B cell (primary cell): ENCODE measurements around the gene KBTBD6. TPM values are rescaled to one million over a fixed set of nuclear protein-coding genes. Genes with fewer than 3 reads are reported as not detected.

ENCODE experiments used
- ATAC-seq: fragments of 200-7000 bp; cut with Tn5 transposase; one replicate; pipeline ENCODE4 v1.10.0; 2021; ENCODE audit warnings: low read depth, mild to moderate bottlenecking, moderate number of reproducible peaks, moderate library complexity
- CTCF ChIA-PET: fragments of 350-600 bp; sonication (Branson Sonifier 250); formaldehyde crosslinking; loops from one replicate; lab custom pipeline; 2021; ENCODE audit warnings: antibody characterized with exemption, inconsistent platforms; lab: Charles Lee
- POLR2A ChIA-PET: fragments of 350-600 bp; sonication (Branson Sonifier 250); formaldehyde crosslinking; loops from one replicate; lab custom pipeline; 2021; ENCODE audit warnings: antibody characterized with exemption; lab: Charles Lee
- DNase-seq: peaks from one replicate; pipeline ENCODE4 v3.0.0; 2013
- H2AFZ ChIP-seq: 2 replicates; pipeline ENCODE4 v1.6.1; 2012; ENCODE audit warnings: mild to moderate bottlenecking, low read depth, low read length; ENCODE audit not compliant: insufficient read depth, poor library complexity, severe bottlenecking
- H3K27ac ChIP-seq, 2 donors: 1 replicate in 1 of 2; 2 replicates in 1 of 2; pipeline ENCODE4 v1.5.1; 2012 to 2013; ENCODE audit warnings: low read length in 2 of 2, mild to moderate bottlenecking in 2 of 2, moderate library complexity in 1 of 2
- H3K27me3 ChIP-seq, 4 experiments: fragments of 200-600 bp in 1 of 4; sonication (generic) in 1 of 4; replicated peaks in 1 of 4; 1 replicate in 2 of 4; 2 replicates in 2 of 4; pipeline versions ENCODE4 v1.6.1 to v1.7.0; 2013 to 2016; ENCODE audit warnings: low read length in 3 of 4, mild to moderate bottlenecking in 2 of 4, mixed read lengths in 1 of 4, moderate library complexity in 1 of 4; ENCODE audit not compliant: insufficient read depth in 4 of 4, control insufficient read depth in 3 of 4; ENCODE audit errors: control extremely low read depth in 1 of 4
- H3K36me3 ChIP-seq, 2 experiments: replicated peaks in 1 of 2; 1 replicate in 1 of 2; 2 replicates in 1 of 2; pipeline versions ENCODE4 v1.6.1 to v1.7.1; 2013; ENCODE audit warnings: low read length in 1 of 2; ENCODE audit not compliant: insufficient read depth in 2 of 2, control insufficient read depth in 1 of 2; ENCODE audit errors: control extremely low read depth in 1 of 2, extremely low read depth in 1 of 2
- H3K4me1 ChIP-seq, 2 donors: fragments of 200-600 bp in 1 of 2; sonication (generic) in 1 of 2; 1 replicate in 1 of 2; 2 replicates in 1 of 2; pipeline versions ENCODE4 v1.5.1 to v1.6.1; 2013 to 2017; ENCODE audit warnings: low read length in 2 of 2; ENCODE audit not compliant: control insufficient read depth in 2 of 2, insufficient read depth in 2 of 2
- H3K4me2 ChIP-seq: replicated peaks from 2 replicates; pipeline ENCODE3; 2012; ENCODE audit warnings: mild to moderate bottlenecking, low read depth, low read length; ENCODE audit not compliant: poor library complexity, severe bottlenecking
- H3K4me3 ChIP-seq, 5 experiments: fragments of 200-600 bp in 1 of 5; sonication (generic) in 1 of 5; 1 replicate in 3 of 5; 2 replicates in 2 of 5; pipeline versions ENCODE4 v1.5.1 to v1.7.0; 2011 to 2016; ENCODE audit warnings: low read length in 4 of 5, mild to moderate bottlenecking in 4 of 5, low read depth in 2 of 5, control low read depth in 1 of 5, moderate library complexity in 1 of 5; ENCODE audit not compliant: insufficient read depth in 1 of 5; ENCODE audit errors: control extremely low read depth in 1 of 5, extremely low read depth in 1 of 5
- H3K79me2 ChIP-seq: fragments of 200-600 bp; sonication (generic); one replicate; pipeline ENCODE4 v1.6.0; 2016; ENCODE audit warnings: low read length; ENCODE audit not compliant: control insufficient read depth, insufficient read depth
- H3K9ac ChIP-seq: fragments of 200-600 bp; sonication (generic); 2 replicates; pipeline ENCODE4 v1.6.1; 2017; ENCODE audit warnings: mild to moderate bottlenecking, low read length, moderate library complexity
- H3K9me3 ChIP-seq, 3 donors: one replicate each; pipeline versions ENCODE4 v1.6.1 to v1.7.1; 2013; ENCODE audit warnings: low read length in 2 of 3; ENCODE audit not compliant: control insufficient read depth in 2 of 3, insufficient read depth in 1 of 3; ENCODE audit errors: control extremely low read depth in 1 of 3
- H4K20me1 ChIP-seq: 2 replicates; pipeline ENCODE4 v1.6.0; 2012; ENCODE audit warnings: mild to moderate bottlenecking, low read length; ENCODE audit not compliant: insufficient read depth, control insufficient read depth, poor library complexity, severe bottlenecking
- H3K27ac Mint-ChIP-seq: one replicate; pipeline ENCODE4 v1.8.0; 2021; ENCODE audit warnings: mixed read lengths
- H3K27me3 Mint-ChIP-seq: one replicate; pipeline ENCODE4 v1.8.0; 2021; ENCODE audit warnings: mixed read lengths
- H3K4me1 Mint-ChIP-seq: one replicate; pipeline ENCODE4 v1.8.0; 2021; ENCODE audit warnings: mixed read lengths
- H3K4me3 Mint-ChIP-seq: one replicate; pipeline ENCODE4 v1.8.0; 2021; ENCODE audit warnings: mixed read lengths
- H3K9me3 Mint-ChIP-seq: one replicate; pipeline ENCODE4 v1.8.0; 2022; ENCODE audit warnings: mixed read lengths; ENCODE audit not compliant: insufficient read depth
- EZH2 ChIP-seq: IDR thresholded peaks from 2 replicates; pipeline ENCODE4 v1.6.1; 2012; ENCODE audit warnings: borderline replicate concordance, low read depth, mild to moderate bottlenecking, moderate library complexity, low read length; ENCODE audit not compliant: insufficient read depth, poor library complexity, severe bottlenecking
- WGBS: methylation state at CpG from one replicate; pipeline ENCODE4 v1.1.5; 2013; ENCODE audit warnings: missing lambda C conversion rate; ENCODE audit not compliant: insufficient coverage; 5-methylcytosine and 5-hydroxymethylcytosine counted together
- intact Hi-C: fragments of 100-400 bp; cut with micrococcal nuclease; formaldehyde crosslinking; loops from one replicate; pipeline ENCODE4 v1.10.0; 2022
- polyA plus RNA-seq: library from polyadenylated mRNA; depleted of rRNA; stranded (reverse); fragments of >200 nt; gene quantifications from 2 replicates; pipeline ENCODE4 v1.2.3, GENCODE V29; 2012
- total RNA-seq, 2 donors: library from RNA; stranded (reverse); fragments of 120-200 nt in 1 of 2; gene quantifications; 1 replicate in 1 of 2; 2 replicates in 1 of 2; pipeline versions ENCODE4 v1.2.3 to v1.2.4, GENCODE V29; 2013 to 2022
- TF ChIP-seq, protein P1 (sequence below): fragments of 200-600 bp; IDR thresholded peaks from one replicate; pipeline ENCODE4 v1.8.0; 2022; ENCODE audit warnings: antibody characterized with exemption, mild to moderate bottlenecking

KBTBD6 gene
- total and polyA plus RNA-seq, 2 donors (not counting 1 experiment from before 2014, with no cell fraction given) = 0.63 to 8.5 TPM

- Histone ChIP-seq H3K4me3 (no peak overlapping the region), H3K36me3 (no peaks in the 10 kb centered on the region), H3K9me3 (no peaks in the 10 kb centered on the region), H3K27me3 (no peaks in the 10 kb centered on the region), H3K4me1 (no peaks in the 10 kb centered on the region), H3K9ac (no peak overlapping the region), H3K79me2 (no peaks in the 10 kb centered on the region), H3K4me2 (no peak overlapping the region), H2AFZ (no peak overlapping the region), H4K20me1 (no peaks in the 10 kb centered on the region), H3K27ac (no peak overlapping the region)
- intact Hi-C loops = no loop called here
- Mint-ChIP-seq H3K27me3 (no peaks in the 10 kb centered on the region), H3K4me3 (no peak overlapping the region), H3K27ac (no peak overlapping the region), H3K4me1 (no peaks in the 10 kb centered on the region), H3K9me3 (no peaks in the 10 kb centered on the region)
- 100% methylated on average over 1 of the region's 2 CpGs for WGBS
- no peak for DNase-seq
- ATAC-seq = no peak
- TF ChIP-seq EZH2 = no peak
- TF ChIP-seq, protein P1, sequence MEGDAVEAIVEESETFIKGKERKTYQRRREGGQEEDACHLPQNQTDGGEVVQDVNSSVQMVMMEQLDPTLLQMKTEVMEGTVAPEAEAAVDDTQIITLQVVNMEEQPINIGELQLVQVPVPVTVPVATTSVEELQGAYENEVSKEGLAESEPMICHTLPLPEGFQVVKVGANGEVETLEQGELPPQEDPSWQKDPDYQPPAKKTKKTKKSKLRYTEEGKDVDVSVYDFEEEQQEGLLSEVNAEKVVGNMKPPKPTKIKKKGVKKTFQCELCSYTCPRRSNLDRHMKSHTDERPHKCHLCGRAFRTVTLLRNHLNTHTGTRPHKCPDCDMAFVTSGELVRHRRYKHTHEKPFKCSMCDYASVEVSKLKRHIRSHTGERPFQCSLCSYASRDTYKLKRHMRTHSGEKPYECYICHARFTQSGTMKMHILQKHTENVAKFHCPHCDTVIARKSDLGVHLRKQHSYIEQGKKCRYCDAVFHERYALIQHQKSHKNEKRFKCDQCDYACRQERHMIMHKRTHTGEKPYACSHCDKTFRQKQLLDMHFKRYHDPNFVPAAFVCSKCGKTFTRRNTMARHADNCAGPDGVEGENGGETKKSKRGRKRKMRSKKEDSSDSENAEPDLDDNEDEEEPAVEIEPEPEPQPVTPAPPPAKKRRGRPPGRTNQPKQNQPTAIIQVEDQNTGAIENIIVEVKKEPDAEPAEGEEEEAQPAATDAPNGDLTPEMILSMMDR = no peak
- ChIA-PET CTCF (no interaction called here), POLR2A (no interaction called here)
Observed at GRCh38 chr13:41122838-41123237, 9.8 kb downstream of the KBTBD6 start.

- no peaks in the 10 kb centered on the region for H3K27me3 ChIP-seq
- DNase-seq = no peak
- ChIA-PET POLR2A (no interaction called here), CTCF (no interaction called here)
- H3K4me3 Mint-ChIP-seq = no peak overlapping the region
- H3K9me3 Mint-ChIP-seq = no peaks in the 10 kb centered on the region
- H3K27me3 Mint-ChIP-seq = no peaks in the 10 kb centered on the region
- no peak overlapping the region for H3K27ac ChIP-seq
- no peaks in the 10 kb centered on the region for H3K9me3 ChIP-seq
- H3K36me3 ChIP-seq = no peaks in the 10 kb centered on the region
- ATAC-seq = no peak
- H3K4me2 ChIP-seq = no peak overlapping the region
- H3K79me2 ChIP-seq = no peaks in the 10 kb centered on the region
- no peaks in the 10 kb centered on the region for H4K20me1 ChIP-seq
- 97% methylated on average over 2 of the region's 4 CpGs for WGBS
- no peak overlapping the region for H3K27ac Mint-ChIP-seq
- no peak overlapping the region for H2AFZ ChIP-seq
- H3K4me1 Mint-ChIP-seq = no peaks in the 10 kb centered on the region
- intact Hi-C loops = no loop called here
- no peak overlapping the region for H3K9ac ChIP-seq
- no peaks in the 10 kb centered on the region for H3K4me1 ChIP-seq
- TF ChIP-seq, protein P1 = no peak
- TF ChIP-seq EZH2 = no peak
- H3K4me3 ChIP-seq = no peak overlapping the region
Observed at GRCh38 chr13:41117869-41118268, 14.7 kb downstream of the KBTBD6 start.
